Activated T-cell treated with anti-CD3 and anti-CD28 coated beads, Interleukin-2, amount 50 U/mL, for 48 hours (primary cell): ENCODE results near the gene MGA.

ENCODE experiments used
- DNase-seq, 2 experiments: peaks; one replicate each; pipeline ENCODE4 v3.0.0-alpha.2; 2020

MGA gene

GRCh38 chr15:41810651-41811431, 150.6 kb downstream of the MGA start:
- DNase-seq: no peak

DNA sequence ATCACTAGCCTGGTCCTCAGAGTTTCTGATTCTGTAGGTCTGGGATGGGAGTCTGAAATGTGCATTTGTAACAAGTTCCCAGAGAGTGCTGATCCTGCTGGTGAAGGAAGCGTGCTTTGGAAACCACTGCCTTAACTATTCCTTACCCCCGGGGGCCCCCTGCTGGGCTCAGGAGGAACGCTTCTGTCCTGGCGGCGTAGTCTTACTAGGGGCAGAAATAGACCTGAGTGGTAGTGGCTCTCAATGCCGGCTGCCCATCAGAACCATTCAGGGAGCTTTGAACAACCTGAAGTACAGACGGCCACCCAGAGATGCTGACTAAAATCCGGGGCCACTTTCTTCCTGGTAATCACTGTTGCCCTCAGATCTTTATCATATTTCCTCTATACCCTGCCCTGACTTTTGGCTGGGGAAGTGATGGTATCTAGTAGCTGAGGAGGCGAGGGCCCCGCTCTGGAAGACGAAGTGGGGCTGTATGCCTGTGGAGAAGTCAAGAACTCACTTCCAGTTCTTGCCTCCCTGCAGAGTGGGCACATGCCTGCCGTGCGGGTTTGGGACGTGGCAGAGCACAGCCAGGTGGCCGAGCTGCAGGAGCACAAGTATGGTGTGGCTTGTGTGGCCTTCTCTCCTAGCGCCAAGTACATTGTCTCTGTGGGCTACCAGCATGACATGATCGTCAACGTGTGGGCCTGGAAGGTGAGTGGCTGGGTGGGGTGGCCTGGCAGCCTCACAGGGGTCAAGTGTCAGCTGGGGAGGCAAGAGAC, 151.4 kb downstream of the MGA start:
- peak; percentile 82 to 84 for DNase-seq

GRCh38 chr15:41812820-41813375, 152.7 kb downstream of the MGA start:
- DNase-seq: no peak

DNA sequence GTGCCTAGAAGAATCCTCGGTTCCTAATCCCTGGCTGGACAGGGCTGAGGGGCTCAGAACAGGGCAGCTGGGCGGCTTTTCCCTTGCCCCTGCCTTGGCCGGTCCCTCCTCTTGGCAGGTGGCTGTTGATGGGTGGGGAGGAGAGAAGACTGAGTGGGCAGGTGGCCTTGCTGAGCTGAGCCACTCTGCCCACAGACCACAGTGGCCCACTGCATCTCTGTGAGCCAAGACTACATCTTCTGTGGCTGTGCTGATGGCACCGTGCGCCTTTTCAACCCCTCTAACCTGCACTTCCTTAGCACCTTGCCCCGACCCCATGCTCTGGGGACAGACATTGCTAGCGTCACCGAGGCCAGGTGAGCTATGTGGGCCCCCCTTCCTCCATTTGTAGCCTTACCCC, 153.2 kb downstream of the MGA start:
- no peak for DNase-seq

DNA sequence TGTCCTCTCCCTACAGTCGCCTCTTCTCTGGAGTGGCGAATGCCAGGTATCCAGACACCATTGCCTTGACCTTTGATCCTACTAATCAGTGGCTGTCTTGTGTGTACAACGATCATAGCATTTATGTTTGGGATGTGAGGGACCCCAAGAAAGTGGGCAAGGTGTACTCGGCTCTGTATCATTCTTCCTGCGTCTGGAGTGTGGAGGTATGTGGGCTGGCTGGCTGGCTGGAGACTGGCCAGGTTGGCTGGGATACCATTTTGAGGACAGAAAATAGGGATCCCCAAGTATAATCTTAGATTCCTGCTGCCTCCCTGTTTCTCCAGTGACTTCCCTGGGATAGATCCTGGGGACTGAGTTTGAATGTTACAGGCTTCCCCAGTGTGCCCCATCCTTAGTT, 154.3 kb downstream of the MGA start:
- DNase-seq: no peak

DNA sequence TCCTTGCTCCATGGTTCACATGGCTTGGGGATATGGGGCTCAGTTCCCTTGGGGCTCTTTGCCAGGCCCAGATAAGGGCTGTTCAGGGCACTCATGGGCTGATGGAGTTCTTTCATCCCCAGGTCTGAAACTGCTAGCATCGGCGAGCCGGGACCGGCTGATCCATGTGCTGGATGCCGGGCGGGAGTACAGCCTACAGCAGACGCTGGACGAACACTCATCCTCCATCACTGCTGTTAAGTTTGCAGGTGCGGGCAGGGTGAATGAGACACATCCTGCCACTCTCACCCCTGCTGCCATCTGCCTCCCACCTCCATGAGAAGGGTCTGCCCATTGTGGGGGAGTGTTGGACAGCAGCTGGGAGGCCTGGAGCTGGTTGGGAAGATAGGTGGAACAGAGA, 156.6 kb downstream of the MGA start:
- no peak for DNase-seq

- no peak for DNase-seq
These were observed 157.1 kb downstream of the MGA start for GRCh38 chr15:41817327-41817726.

DNA sequence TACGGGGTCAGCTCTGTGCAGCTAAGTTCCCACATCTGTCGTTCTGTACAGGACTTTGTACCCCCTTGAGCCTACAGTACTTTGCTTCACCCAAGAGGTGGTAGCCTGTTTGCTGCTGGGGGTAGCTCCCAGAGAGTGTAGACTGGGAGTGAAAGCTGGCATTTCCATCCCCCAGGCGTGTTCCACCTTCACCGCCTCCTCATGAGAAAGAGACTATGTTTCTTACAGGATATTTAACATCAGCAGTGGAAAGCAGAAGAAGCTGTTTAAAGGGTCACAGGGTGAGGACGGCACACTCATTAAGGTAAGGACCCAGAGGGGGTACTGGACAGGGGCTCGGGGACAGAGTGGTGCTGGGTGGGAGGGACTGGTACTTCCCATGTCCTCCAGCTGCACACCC, 157.6 kb downstream of the MGA start:
- DNase-seq: no peak

DNA sequence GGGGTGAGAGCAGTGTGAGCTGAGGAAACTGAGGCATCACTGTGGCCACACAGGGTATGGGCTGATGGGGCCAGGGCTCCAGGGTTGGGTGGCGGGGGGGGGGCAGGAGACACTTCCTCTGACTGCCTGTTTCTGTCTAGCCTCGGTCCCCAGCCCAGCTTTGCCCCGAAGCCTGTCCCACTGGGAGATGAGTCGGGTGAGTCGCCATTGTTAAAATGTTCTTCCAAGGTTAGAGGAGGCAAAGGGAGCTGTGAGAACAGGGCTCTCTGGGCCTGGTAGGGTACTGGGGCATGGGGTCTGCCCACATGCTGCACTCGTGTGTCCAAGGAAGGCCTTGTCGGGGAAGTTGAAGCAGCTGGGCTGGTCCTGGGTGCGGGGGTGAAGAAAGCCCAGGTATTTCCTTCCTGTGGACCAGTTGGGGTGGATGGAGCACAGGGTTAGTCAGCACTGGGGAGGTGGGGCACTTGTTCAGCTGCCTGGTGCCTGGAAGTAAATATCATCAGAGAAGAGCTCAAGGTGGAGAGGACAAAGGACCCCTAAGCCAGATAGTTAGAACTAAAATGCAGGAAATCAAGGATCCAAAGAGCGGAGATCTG, 159.3 kb downstream of the MGA start:
- DNase-seq: no peak

DNA sequence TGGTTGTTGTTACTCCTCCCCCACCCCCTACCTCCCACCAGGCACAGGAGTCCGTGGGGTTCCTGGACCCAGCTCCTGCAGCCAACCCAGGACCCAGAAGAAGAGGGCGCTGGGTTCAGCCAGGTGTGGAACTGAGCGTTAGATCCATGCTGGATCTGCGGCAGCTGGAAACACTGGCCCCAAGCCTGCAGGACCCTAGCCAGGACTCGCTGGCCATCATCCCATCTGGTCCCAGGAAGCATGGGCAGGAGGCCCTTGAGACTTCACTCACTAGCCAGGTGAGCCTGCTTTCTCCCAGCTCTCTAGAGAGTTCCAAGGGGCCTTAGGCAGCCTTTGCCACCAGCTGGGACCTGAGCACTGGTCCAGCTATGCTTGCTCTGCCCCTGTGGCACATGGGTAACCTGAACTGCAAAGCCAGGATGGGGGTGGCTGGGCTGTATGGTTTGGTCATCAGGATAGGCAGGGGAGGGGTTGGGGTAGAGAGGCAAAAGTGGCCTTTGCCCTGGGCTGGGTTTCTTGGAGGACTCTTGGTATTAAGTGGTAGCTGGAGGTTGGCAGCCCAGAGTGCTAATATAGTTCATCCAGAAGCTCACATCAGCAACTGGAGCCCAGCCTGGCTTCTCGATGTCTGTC, 160.7 kb downstream of the MGA start:
- DNase-seq: no peak

DNA sequence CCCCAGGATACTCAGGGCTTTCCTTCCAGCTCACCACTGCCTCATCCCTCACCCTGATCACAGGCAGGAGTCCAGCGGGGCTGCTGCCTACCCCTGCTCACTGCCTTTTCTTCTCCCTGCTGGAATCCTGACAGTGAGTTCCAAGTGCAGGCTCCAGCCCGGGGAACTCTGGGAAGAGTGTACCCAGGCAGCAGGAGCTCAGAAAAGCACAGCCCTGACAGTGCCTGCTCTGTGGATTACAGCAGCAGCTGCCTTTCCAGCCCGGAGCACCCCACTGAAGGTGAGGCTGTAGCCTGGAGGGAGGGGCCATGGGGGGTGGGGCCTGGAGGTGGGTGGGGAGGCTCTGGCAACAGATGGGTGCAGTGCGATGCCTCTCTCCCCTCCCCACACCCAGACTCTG, 161.6 kb downstream of the MGA start:
- no peak for DNase-seq

- no peak for DNase-seq
These were observed 162.3 kb downstream of the MGA start for GRCh38 chr15:41822471-41822870.
